Adipocyte (in vitro differentiated cells): ENCODE data around the gene ACY1.
"Not testable (repeated sequence)": the region's sequence is repeated elsewhere in the genome, so short reads cannot be mapped to it uniquely, and the experiment has no call there.

ENCODE experiments used
- DNase-seq: peaks from one replicate; pipeline ENCODE4 v3.0.0-alpha.2; 2015; ENCODE audit warnings: low read depth
- H3K27me3 ChIP-seq: replicated peaks from 2 replicates; pipeline ENCODE4 v1.7.0; 2013; ENCODE audit warnings: mild to moderate bottlenecking, low read length, moderate library complexity; ENCODE audit not compliant: control insufficient read depth, insufficient read depth
- H3K36me3 ChIP-seq: 2 replicates; pipeline ENCODE4 v1.7.0; 2013; ENCODE audit warnings: low read length, mild to moderate bottlenecking, moderate library complexity; ENCODE audit not compliant: control insufficient read depth, insufficient read depth, severe bottlenecking
- H3K4me1 ChIP-seq: 2 replicates; pipeline ENCODE4 v1.7.0; 2013; ENCODE audit warnings: mild to moderate bottlenecking, low read length, moderate library complexity; ENCODE audit not compliant: control insufficient read depth, insufficient read depth
- H3K4me3 ChIP-seq: 2 replicates; pipeline ENCODE4 v1.7.0; 2013; ENCODE audit warnings: mild to moderate bottlenecking, low read length, moderate library complexity
- H3K9ac ChIP-seq: 2 replicates; pipeline ENCODE4 v1.7.0; 2013; ENCODE audit warnings: mild to moderate bottlenecking, low read length, moderate library complexity
- H3K9me3 ChIP-seq: 2 replicates; pipeline ENCODE4 v1.7.0; 2013; ENCODE audit warnings: mild to moderate bottlenecking, low read length, moderate library complexity; ENCODE audit not compliant: control insufficient read depth

Gene ACY1

DNA sequence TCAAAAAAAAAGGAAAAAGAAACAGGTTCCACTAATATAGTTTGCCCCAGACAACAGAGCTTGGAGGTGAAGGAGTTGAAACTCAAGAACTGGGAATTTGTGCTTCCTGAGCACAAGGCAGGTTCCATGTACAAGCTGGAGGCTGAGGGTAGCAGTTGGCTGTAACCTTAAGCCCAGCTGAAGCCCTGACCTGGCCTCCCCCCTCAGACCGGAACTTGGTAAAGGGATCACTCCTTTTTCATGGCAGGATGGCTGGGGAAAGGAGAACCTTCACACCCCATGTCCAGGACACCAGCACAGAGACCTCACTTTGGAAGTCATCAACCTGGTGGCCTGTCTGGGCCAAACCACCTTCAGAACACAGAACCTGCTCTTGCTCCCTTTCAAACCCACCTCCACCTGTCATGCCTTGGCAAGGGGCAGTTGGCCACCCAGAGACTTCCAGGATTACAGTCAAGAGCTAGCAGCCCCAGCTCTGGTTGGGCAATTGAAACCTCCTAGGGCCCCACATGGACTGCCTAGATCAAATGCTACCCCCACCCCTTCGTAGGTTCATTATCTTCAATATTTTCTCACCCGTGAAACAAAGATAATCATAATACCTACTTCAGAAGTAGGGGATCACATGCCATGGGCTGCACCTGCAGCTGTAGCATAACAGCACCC is 8.8 kb downstream of the ACY1 start:
- peak overlapping the region; percentile 14 for H3K9ac ChIP-seq
- no peak for DNase-seq
- no peaks in the 10 kb centered on the region for H3K9me3 ChIP-seq
- no peaks in the 10 kb centered on the region for H3K27me3 ChIP-seq
- H3K4me1 ChIP-seq, result peaks cover 41% of the 10 kb centered on the region
- no peak overlapping the region for H3K4me3 ChIP-seq
- peaks cover 32% of the 10 kb centered on the region for H3K36me3 ChIP-seq

DNA sequence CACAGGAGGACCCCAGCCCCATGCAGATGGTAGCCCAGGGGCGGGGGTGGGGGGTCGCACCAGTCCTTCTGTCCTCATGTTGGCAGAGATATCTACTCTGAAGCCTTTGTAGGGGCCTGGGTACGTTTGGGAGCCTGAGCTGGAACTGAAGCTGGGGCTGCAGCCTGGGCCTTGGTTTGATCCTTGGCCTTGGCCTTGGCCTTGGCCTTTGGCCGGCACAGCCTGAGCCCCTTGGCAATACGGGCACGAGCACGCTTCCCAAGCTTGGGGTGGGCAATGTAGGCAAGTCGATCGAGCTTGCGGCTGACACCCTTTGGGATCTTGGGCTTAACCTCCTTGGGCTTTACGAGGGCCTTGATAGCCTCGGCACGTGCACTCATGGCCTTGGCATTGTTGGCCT is 10.3 kb downstream of the ACY1 start:
- H3K9me3 ChIP-seq, DNase-seq, H3K27me3 ChIP-seq, H3K4me3 ChIP-seq: not testable (repeated sequence)
- H3K9ac ChIP-seq, result peak overlapping the region; percentile 58
- H3K4me1 ChIP-seq, result peaks cover 40% of the 10 kb centered on the region
- peaks cover 32% of the 10 kb centered on the region for H3K36me3 ChIP-seq

DNA sequence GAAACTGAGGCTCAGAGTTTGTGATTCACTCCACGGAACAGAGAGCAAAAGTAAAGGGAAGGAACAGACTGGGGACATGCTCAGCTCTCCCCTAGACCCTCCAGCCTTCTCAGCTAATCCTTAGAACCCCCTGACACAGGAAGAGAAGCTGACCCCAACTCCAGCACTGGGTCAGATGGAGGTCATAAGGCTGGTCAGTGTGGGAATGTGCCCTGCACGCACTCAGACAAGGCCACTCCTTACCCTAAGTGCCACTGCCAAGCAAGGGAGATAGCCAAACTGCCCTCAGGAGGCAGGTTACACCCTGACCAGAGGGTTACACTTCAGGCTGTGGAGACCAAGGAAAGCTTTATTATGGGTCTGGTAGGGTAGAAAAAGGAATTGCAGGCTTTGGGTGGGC is 11.2 kb downstream of the ACY1 start:
- peak overlapping the region; percentile 99 for H3K4me3 ChIP-seq
- no peaks in the 10 kb centered on the region for H3K9me3 ChIP-seq
- peaks cover 31% of the 10 kb centered on the region for H3K4me1 ChIP-seq
- DNase-seq, result no peak
- H3K36me3 ChIP-seq, result peaks cover 32% of the 10 kb centered on the region
- peaks cover 4% of the 10 kb centered on the region for H3K27me3 ChIP-seq
- peak overlapping the region; percentile 100 for H3K9ac ChIP-seq

DNA sequence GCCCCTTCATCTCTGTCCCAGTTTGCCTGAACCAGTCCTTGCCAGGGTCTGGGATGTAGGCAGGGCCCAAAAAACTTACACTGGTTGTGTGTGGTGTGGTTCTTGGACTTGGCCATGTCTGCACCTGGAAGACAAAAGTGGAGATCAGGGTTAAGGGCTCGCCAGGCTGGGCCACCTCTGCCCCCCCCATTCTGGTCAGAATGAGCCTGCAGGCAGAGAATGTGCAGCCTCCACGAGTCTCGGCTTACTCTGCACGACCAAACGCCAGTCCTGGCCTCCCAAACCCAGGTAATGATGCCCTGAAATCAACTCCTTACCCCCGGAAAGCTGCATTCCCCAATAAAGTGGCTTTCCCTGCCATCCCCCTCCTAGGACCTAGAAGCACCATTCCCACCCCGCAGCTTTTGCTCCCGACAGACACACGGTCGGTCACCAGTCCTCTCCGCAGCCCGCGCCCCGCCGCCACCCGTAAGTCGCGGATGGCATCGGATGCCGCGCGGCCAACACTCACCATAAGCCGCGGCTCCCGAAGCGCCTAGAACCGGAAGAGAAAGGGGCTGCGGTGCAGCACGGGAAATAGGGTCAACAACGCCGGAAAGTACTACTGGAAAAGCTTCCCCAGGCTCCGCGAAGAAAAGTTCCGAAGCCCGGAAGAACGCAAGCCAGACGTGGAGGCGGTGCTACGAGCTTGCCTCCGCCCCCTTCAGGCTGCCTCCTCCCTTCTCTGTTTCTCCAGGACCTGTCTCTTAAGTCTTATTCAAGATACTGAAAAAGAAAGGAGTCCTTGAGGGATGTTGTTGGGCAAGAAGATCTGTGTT is 12.2 kb downstream of the ACY1 start, which contains the start of gene RPL29:
Gene RPL29, minus strand, starts transcription at position 550 of the 818 bp plus-strand sequence. Its CDS starts 434 bp downstream, at position 116.
- H3K27me3 ChIP-seq, result peaks cover 4% of the 10 kb centered on the region
- H3K9ac ChIP-seq, result peak within 1 kb of the TSS; percentile 100
- peaks cover 32% of the 10 kb centered on the region for H3K36me3 ChIP-seq
- DNase-seq, result peak; percentile 98
- no peaks in the 10 kb centered on the region for H3K9me3 ChIP-seq
- peak within 1 kb of the TSS; percentile 99 for H3K4me3 ChIP-seq
- H3K4me1 ChIP-seq, result peaks cover 24% of the 10 kb centered on the region

DNA sequence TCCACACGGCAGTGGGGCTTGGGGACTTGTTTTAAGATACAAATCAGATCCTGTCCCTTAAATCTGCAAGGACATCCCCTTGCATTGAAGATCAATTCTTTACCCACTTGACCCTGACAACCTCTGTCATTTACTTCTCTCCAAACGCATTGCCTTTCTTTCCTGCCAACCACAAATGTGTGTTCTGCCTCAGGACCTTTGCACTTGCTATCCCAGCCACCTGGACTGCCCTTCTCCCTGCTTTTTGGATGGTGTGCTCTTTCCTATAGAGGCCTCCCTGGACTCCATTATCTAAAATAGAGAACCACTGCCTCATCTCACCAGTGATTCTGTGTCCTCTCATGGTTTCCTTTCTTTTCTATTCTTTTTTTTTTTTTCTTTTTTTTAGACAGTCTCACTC is 13.8 kb downstream of the ACY1 start:
- no peaks in the 10 kb centered on the region for H3K9me3 ChIP-seq
- peaks cover 22% of the 10 kb centered on the region for H3K4me1 ChIP-seq
- H3K4me3 ChIP-seq, result no peak overlapping the region
- no peak for DNase-seq
- H3K36me3 ChIP-seq, result peaks cover 28% of the 10 kb centered on the region
- H3K9ac ChIP-seq, result no peak overlapping the region
- H3K27me3 ChIP-seq, result peaks cover 9% of the 10 kb centered on the region

DNA sequence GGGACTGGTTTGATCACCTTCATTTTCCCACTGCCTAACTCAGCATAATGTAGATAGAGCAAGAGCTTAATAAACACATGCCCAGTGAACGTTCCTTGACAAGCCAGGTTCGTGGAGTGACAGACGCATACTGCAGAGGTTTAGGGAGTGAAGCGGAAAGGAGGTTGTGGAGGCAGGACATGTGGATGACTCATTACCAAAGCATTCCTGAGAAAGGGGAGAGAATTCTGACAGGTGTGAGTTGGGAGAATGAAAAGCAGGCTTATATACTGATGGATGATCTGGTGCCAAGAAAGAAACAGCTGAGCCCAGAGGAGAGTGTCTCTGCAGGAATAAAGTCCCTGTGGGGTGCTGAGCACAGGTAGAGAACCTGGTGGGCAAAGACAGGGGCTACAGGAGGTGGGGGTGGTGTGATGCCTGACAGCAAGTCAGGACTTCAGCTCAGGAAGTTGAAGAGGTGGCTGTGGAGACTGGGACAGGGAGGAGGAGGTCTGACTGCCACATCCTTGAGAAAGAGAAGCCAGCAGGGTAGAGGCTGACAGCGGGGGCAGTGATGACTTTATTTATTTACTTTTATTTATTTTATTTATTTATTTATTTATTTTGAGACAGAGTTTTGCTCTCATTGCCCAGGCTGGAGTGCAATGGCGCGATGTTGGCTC is 14.7 kb downstream of the ACY1 start:
- DNase-seq, result no peak
- Histone ChIP-seq H3K9me3 (no peaks in the 10 kb centered on the region), H3K27me3 (peaks cover 13% of the 10 kb centered on the region), H3K9ac (no peak overlapping the region), H3K36me3 (peaks cover 20% of the 10 kb centered on the region), H3K4me1 (peaks cover 14% of the 10 kb centered on the region), H3K4me3 (no peak overlapping the region)

DNA sequence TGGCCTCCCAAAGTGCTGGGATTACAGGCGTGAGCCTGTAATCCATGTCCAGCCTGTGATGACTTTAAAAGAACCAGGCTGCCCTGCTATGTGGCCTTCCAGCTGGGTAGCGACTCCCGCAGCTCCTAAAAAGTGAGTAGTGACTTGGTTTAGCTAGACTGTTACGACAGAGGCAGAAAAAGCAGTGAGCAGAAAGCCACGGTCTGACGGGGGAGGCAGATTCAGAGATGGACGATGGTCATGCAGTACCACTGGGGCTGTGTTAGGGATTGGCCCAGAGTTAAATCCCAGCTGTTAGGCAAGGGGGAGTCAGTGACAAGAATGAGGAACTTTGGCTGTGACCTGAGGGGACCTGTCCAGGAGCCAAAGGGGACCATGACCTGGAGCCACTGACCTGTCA is 15.4 kb downstream of the ACY1 start:
- no peak for DNase-seq
- Histone ChIP-seq H3K27me3 (peaks cover 18% of the 10 kb centered on the region), H3K4me1 (peaks cover 14% of the 10 kb centered on the region), H3K36me3 (peaks cover 13% of the 10 kb centered on the region), H3K9me3 (no peaks in the 10 kb centered on the region), H3K9ac (no peak overlapping the region), H3K4me3 (no peak overlapping the region)

DNA sequence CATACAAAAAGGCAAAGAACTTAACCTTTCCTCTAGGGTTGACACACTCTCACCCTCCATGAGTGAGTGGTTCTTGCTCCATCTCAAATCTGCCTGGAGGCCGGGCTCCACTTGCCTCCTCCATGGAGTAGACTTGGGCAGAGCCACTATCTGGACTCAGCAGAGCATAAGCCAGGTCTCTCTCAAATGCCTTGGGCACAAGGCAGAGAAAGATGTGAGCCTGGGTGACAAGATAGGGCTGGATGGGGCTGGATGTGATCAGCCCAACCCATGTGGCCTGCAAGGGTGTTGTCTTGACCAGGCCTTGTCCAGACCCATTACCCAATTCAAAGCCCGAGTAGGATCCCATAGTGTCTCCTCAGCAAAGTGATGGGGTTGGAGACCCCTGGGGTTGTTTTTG is 16.5 kb downstream of the ACY1 start:
- no peak for DNase-seq
- no peaks in the 10 kb centered on the region for H3K9me3 ChIP-seq
- peaks cover 20% of the 10 kb centered on the region for H3K27me3 ChIP-seq
- no peak overlapping the region for H3K4me3 ChIP-seq
- peaks cover 4% of the 10 kb centered on the region for H3K4me1 ChIP-seq
- peaks cover 3% of the 10 kb centered on the region for H3K36me3 ChIP-seq
- H3K9ac ChIP-seq, result no peak overlapping the region

DNA sequence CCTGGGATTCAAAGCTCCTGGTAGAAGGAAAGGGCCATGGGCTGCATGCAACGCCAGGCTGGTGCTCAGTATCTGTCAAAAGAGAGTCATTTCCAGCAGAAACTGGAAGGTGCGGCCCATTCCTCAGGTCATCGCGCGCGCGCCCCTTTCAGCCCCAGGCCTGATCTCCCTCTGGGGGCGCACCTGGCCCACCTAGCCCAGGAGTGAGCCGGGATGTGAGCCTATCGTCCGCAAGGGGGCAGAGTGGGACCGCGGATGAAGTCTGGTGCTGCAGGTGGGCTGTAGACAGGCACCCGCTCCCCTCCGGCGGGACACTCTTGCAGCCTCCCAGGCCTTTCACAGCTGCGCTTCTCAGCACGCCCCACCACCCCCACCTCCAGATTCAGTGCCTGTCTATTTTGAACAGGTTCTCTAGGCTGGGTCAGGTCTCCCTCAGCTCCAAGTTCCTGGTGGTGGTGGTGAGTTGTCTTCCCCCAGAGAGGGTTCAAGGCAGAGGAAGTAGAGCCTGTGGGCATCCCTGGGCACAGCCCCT is 18.2 kb downstream of the ACY1 start:
- H3K9ac ChIP-seq, result no peak overlapping the region
- H3K27me3 ChIP-seq, result peaks cover 20% of the 10 kb centered on the region
- no peaks in the 10 kb centered on the region for H3K36me3 ChIP-seq
- peaks cover 12% of the 10 kb centered on the region for H3K4me1 ChIP-seq
- DNase-seq, result peak; percentile 84
- no peak overlapping the region for H3K4me3 ChIP-seq
- no peaks in the 10 kb centered on the region for H3K9me3 ChIP-seq

DNA sequence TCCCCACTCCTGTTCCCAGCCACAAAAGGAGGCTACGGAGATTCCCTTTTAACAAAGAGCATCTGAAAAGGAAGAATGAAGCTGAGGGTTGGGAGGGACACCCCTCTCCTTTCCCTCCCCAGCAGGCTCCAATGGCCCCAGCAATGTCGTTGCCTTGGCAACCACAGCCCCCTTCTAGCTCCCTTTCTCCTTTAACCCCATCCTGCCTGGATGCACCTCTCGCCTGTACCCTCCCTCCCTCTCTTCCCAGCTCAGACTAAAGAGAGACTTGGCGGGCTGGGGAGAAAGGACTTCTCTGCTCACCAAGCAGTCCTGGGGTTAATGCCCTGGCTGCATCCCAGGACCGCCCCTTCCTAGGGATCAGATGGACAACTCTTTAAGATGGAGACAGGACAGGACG is 19.4 kb downstream of the ACY1 start:
- H3K36me3 ChIP-seq, result no peaks in the 10 kb centered on the region
- peaks cover 12% of the 10 kb centered on the region for H3K4me1 ChIP-seq
- no peak for DNase-seq
- H3K9me3 ChIP-seq, result no peaks in the 10 kb centered on the region
- H3K9ac ChIP-seq, result no peak overlapping the region
- peaks cover 20% of the 10 kb centered on the region for H3K27me3 ChIP-seq
- H3K4me3 ChIP-seq, result no peak overlapping the region

DNA sequence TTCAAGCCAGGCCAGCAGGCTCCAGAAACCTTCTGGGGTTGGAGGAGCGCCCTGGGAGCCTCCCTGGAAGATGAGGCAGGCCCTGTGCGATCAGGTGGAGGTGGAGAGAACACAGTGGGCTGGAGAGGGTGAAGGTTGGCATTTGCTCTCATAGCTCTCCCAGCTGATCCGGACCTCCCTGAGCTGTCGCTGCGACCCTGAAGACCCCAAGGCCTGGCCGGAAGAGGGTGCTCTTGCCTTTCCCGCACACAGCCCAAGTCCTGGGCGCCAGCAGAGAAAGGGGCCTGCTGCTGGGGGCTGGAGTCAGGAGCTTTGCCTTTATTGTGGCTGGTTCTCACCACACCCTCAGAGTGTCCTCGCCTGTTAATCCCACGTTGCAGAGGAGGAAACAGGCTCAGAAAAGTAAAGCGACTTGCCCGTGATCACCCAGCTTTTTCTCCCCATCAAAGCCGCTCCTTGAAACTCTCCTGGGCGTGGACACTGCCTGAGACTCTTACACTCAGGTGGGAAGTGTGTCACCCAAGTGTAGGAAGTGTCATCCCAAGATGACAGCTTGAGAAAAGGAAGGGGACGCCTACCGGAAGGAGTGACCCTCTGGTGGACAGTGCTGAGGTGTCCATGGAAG is 20.9 kb downstream of the ACY1 start:
- no peaks in the 10 kb centered on the region for H3K36me3 ChIP-seq
- H3K9ac ChIP-seq, result no peak overlapping the region
- H3K27me3 ChIP-seq, result peaks cover 16% of the 10 kb centered on the region
- no peak overlapping the region for H3K4me3 ChIP-seq
- peak; percentile 71 for DNase-seq
- H3K4me1 ChIP-seq, result peaks cover 12% of the 10 kb centered on the region
- H3K9me3 ChIP-seq, result no peaks in the 10 kb centered on the region
